HG03520 (cell line): ENCODE data around the gene CX3CR1.

Experiments
- ATAC-seq: cut with Tn5 transposase; IDR thresholded peaks from one replicate; pipeline ENCODE4 v1.9.1; 2021; ENCODE audit warnings: mild to moderate bottlenecking, moderate library complexity; ENCODE audit not compliant: unreplicated experiment

CX3CR1 gene

GRCh38 chr3:39226106-39226741 lies 53.6 kb downstream of the CX3CR1 start:
- peak; percentile 46 for ATAC-seq

- no peak for ATAC-seq
Observed at GRCh38 chr3:39224288-39224687, 55.5 kb downstream of the CX3CR1 start.

GRCh38 chr3:39222939-39223338 lies 56.9 kb downstream of the CX3CR1 start:
- ATAC-seq = no peak

- ATAC-seq = no peak
Observed at GRCh38 chr3:39222462-39222861, 57.4 kb downstream of the CX3CR1 start.

- ATAC-seq = no peak
Observed at GRCh38 chr3:39221141-39221530, 58.7 kb downstream of the CX3CR1 start.

GRCh38 chr3:39220407-39221140 lies 59.3 kb downstream of the CX3CR1 start:
- ATAC-seq = no peak

GRCh38 chr3:39219702-39220101 lies 60.1 kb downstream of the CX3CR1 start:
- no peak for ATAC-seq

- peak; percentile 93 for ATAC-seq
Observed at GRCh38 chr3:39216176-39216790, 63.6 kb downstream of the CX3CR1 start.

GRCh38 chr3:39213613-39214012 lies 66.2 kb downstream of the CX3CR1 start:
- ATAC-seq = no peak
